HCT116 (cell line): ENCODE measurements around the gene RHOG. TPM values are rescaled to one million over a fixed set of nuclear protein-coding genes. Genes with fewer than 3 reads are reported as not detected.

Experiments used
- ATAC-seq: fragments of 200-7000 bp; cut with Tn5 transposase; 2 replicates; pipeline ENCODE4 v1.9.1; 2020; ENCODE audit warnings: mild to moderate bottlenecking, moderate library complexity
- BruUV-seq: library from RNA; stranded (reverse); fragments of 400-500 nt; replicated peaks from 2 replicates; lab custom pipeline; 2021; lab: Mats Ljungman, UMichigan
- CTCF ChIA-PET: fragments of 300-600 bp; sonication (Branson Sonifier 250); formaldehyde crosslinking; loops from one replicate; lab custom pipeline; 2021; ENCODE audit warnings: antibody characterized with exemption; lab: Charles Lee
- POLR2A ChIA-PET: fragments of 300-600, 350-600 bp; sonication (Branson Sonifier 250); formaldehyde crosslinking; loops from one replicate; lab custom pipeline; 2021; ENCODE audit warnings: antibody characterized with exemption; lab: Charles Lee
- RAD21 ChIA-PET, 2 experiments: fragments of 300-600 bp; sonication (Branson Sonifier 250); formaldehyde crosslinking; loops; one replicate each; lab custom pipeline; 2023; ENCODE audit warnings: low total read pairs in 2 of 2; ENCODE audit not compliant: uncharacterized antibody in 2 of 2, unreplicated experiment in 2 of 2, low non-redundant PET in 1 of 2; lab: Charles Lee
- DNase-seq: peaks from one replicate; pipeline ENCODE4 v3.0.0-alpha.2; 2010; ENCODE audit warnings: low read depth, low spot score
- H2AFZ ChIP-seq: fragments of 200-600 bp; shearing (Covaris generic), sonication (generic); 2 replicates; pipeline ENCODE4 v1.6.1; 2017; ENCODE audit warnings: low read depth, mixed run types, mixed read lengths, antibody characterized with exemption, low read length; ENCODE audit not compliant: poor library complexity, severe bottlenecking
- H3K27ac ChIP-seq: 2 replicates; pipeline ENCODE4 v1.5.1; 2012; ENCODE audit warnings: low read depth, low read length
- H3K27me3 ChIP-seq: fragments of 200-600 bp; sonication (generic); 2 replicates; pipeline ENCODE4 v1.6.1; 2016; ENCODE audit warnings: mixed run types, low read length, mixed read lengths; ENCODE audit not compliant: insufficient read depth
- H3K36me3 ChIP-seq, 2 experiments: fragments of 200-500 bp in 1 of 2; fragments of 200-600 bp in 1 of 2; sonication (Bioruptor generic) in 1 of 2; sonication (generic) in 1 of 2; 2 replicates each; pipeline versions ENCODE4 v1.5.1 to v1.6.1; 2014 to 2016; ENCODE audit warnings: low read length in 2 of 2, inconsistent platforms in 1 of 2, mixed read lengths in 1 of 2, mixed run types in 1 of 2; ENCODE audit not compliant: insufficient read depth in 2 of 2, control insufficient read depth in 1 of 2
- H3K4me1 ChIP-seq, 2 experiments: fragments of 200-600 bp in 1 of 2; sonication (generic) in 1 of 2; 2 replicates each; pipeline versions ENCODE4 v1.5.1 to v1.6.1; 2012 to 2017; ENCODE audit warnings: low read length in 2 of 2, inconsistent platforms in 1 of 2, mild to moderate bottlenecking in 1 of 2, mixed read lengths in 1 of 2, mixed run types in 1 of 2, moderate library complexity in 1 of 2; ENCODE audit not compliant: insufficient read depth in 2 of 2, control insufficient read depth in 1 of 2
- H3K4me2 ChIP-seq: fragments of 200-600 bp; sonication (generic); 2 replicates; pipeline ENCODE4 v1.6.1; 2017; ENCODE audit warnings: mixed run types, low read length, mixed read lengths
- H3K4me3 ChIP-seq, 2 experiments: fragments of 200-600 bp in 1 of 2; sonication (generic) in 1 of 2; replicated peaks in 1 of 2; 2 replicates each; pipeline ENCODE4 v1.5.1; 2011 to 2016; ENCODE audit warnings: low read length in 2 of 2, control low read depth in 1 of 2, low read depth in 1 of 2, mild to moderate bottlenecking in 1 of 2, mixed read lengths in 1 of 2, mixed run types in 1 of 2
- H3K79me2 ChIP-seq: fragments of 200-600 bp; sonication (generic); 2 replicates; pipeline ENCODE4 v1.6.1; 2017; ENCODE audit warnings: mild to moderate bottlenecking, mixed run types, low read length, moderate library complexity, mixed read lengths; ENCODE audit not compliant: insufficient read depth
- H3K9ac ChIP-seq: fragments of 200-600 bp; sonication (generic); 2 replicates; pipeline ENCODE4 v1.6.1; 2016; ENCODE audit warnings: low read length, mixed read lengths
- H3K9me2 ChIP-seq: fragments of 200-600 bp; sonication (generic), shearing (Covaris generic); 2 replicates; pipeline ENCODE4 v1.6.1; 2017; ENCODE audit warnings: mixed run types, mild to moderate bottlenecking, moderate library complexity; ENCODE audit not compliant: insufficient read depth
- H3K9me3 ChIP-seq, 2 experiments: fragments of 200-500 bp in 1 of 2; fragments of 200-600 bp in 1 of 2; sonication (Bioruptor generic) in 1 of 2; sonication (generic) in 1 of 2; 2 replicates each; pipeline ENCODE4 v1.6.1; 2014 to 2017; ENCODE audit warnings: low read length in 2 of 2, mixed read lengths in 2 of 2, inconsistent platforms in 1 of 2, low read depth in 1 of 2, mild to moderate bottlenecking in 1 of 2, mixed run types in 1 of 2, moderate library complexity in 1 of 2; ENCODE audit not compliant: control insufficient read depth in 1 of 2, insufficient read depth in 1 of 2
- H4K20me1 ChIP-seq: fragments of 200-600 bp; sonication (generic), shearing (Covaris generic); 2 replicates; pipeline ENCODE4 v1.6.1; 2017; ENCODE audit warnings: mixed run types, mild to moderate bottlenecking, moderate library complexity; ENCODE audit not compliant: insufficient read depth
- EGR1 ChIP-seq: IDR thresholded peaks from 2 replicates; pipeline ENCODE4 v1.6.1; 2012; ENCODE audit warnings: low read depth
- EZH2phosphoT487 ChIP-seq: fragments of 200-600 bp; IDR thresholded peaks from 2 replicates; pipeline ENCODE4 v1.6.1; 2018; ENCODE audit warnings: antibody characterized with exemption, borderline replicate concordance
- JUND ChIP-seq: IDR thresholded peaks from 2 replicates; pipeline ENCODE4 v1.6.1; 2012
- POLR2A ChIP-seq: IDR thresholded peaks from 2 replicates; pipeline ENCODE4 v1.7.0; 2011; ENCODE audit warnings: borderline replicate concordance; ENCODE audit not compliant: insufficient read depth, insufficient read length; ENCODE audit errors: extremely low read depth
- RAD21 ChIP-seq: IDR thresholded peaks from 2 replicates; pipeline ENCODE4 v1.6.1; 2012; ENCODE audit warnings: low read depth, mild to moderate bottlenecking
- TCF7L2 ChIP-seq: IDR thresholded peaks from 2 replicates; pipeline ENCODE4 v1.7.0; 2011; ENCODE audit warnings: borderline replicate concordance, inconsistent platforms; ENCODE audit not compliant: insufficient read depth, insufficient read length; ENCODE audit errors: extremely low read depth
- intact Hi-C: fragments of 100-400 bp; cut with micrococcal nuclease; formaldehyde crosslinking; loops from 2 replicates; pipeline ENCODE4 v1.10.0; 2022
- total RNA-seq: library from RNA; stranded (reverse); gene quantifications from one replicate; pipeline ENCODE4 v1.2.1, GENCODE V29; 2021; ENCODE audit not compliant: unreplicated experiment
- TF ChIP-seq, protein P1 (sequence below), 3 experiments: fragments of 200-600 bp in 1 of 3; sonication (generic) in 1 of 3; IDR thresholded peaks in 2 of 3; conservative IDR thresholded peaks in 1 of 3; 2 replicates each; pipeline ENCODE4 v1.5.1; 2012 to 2017; ENCODE audit warnings: low read depth in 2 of 3, low read length in 2 of 3, antibody characterized with exemption in 1 of 3, borderline replicate concordance in 1 of 3, control low read depth in 1 of 3, mild to moderate bottlenecking in 1 of 3, mixed read lengths in 1 of 3, mixed run types in 1 of 3, moderate library complexity in 1 of 3; ENCODE audit not compliant: insufficient read depth in 1 of 3

RHOG gene
- total RNA-seq, 1 experiment from 2014 or later, result 49.1 TPM

- Histone ChIP-seq H3K4me3 (no peak overlapping the region), H4K20me1 (no peaks in the 10 kb centered on the region), H3K36me3 (no peaks in the 10 kb centered on the region), H2AFZ (no peak overlapping the region), H3K27me3 (0 out of 2 replicates have a peak, but pooled peaks cover 3% of the 10 kb centered on the region), H3K27ac (no peak overlapping the region), H3K9me2 (no peaks in the 10 kb centered on the region), H3K79me2 (no peaks in the 10 kb centered on the region), H3K9ac (no peak overlapping the region), H3K4me2 (no peak overlapping the region), H3K4me1 (peaks cover 5 to 19% of the 10 kb centered on the region in 2 experiments), H3K9me3 (no peaks in the 10 kb centered on the region)
- POLR2A ChIA-PET, result interaction anchor here (1.2 kb wide), 1 partner anchor 224 kb away, joined by 8 read pairs; no protein-coding TSS in a partner anchor
- RAD21 ChIA-PET, result interaction anchor here (0.7 to 2.3 kb wide), 5 partner anchors 10 to 229 kb away, joined by 3 to 19 read pairs (median 5); no protein-coding TSS in a partner anchor
- BruUV-seq, result no TSS peak
- DNase-seq, result no peak
- no peak for TF ChIP-seq JUND
- TF ChIP-seq, protein P1, sequence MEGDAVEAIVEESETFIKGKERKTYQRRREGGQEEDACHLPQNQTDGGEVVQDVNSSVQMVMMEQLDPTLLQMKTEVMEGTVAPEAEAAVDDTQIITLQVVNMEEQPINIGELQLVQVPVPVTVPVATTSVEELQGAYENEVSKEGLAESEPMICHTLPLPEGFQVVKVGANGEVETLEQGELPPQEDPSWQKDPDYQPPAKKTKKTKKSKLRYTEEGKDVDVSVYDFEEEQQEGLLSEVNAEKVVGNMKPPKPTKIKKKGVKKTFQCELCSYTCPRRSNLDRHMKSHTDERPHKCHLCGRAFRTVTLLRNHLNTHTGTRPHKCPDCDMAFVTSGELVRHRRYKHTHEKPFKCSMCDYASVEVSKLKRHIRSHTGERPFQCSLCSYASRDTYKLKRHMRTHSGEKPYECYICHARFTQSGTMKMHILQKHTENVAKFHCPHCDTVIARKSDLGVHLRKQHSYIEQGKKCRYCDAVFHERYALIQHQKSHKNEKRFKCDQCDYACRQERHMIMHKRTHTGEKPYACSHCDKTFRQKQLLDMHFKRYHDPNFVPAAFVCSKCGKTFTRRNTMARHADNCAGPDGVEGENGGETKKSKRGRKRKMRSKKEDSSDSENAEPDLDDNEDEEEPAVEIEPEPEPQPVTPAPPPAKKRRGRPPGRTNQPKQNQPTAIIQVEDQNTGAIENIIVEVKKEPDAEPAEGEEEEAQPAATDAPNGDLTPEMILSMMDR (IDR thresholded peaks at IDR 0.05 in 2 of 3, conservative IDR thresholded peaks at IDR 0.05 in 1 of 3; ENCODE audit: borderline replicate concordance in 1 of 3, insufficient read depth in 1 of 3, low read depth in 2 of 3, low read length in 2 of 3), result peak; percentile 70 to 80 (median 77); a peak in 5 of 6 replicates
- TF ChIP-seq POLR2A, result no peak
- no peak for TF ChIP-seq TCF7L2
- no peak for TF ChIP-seq EZH2phosphoT487
- TF ChIP-seq EGR1, result no peak
- peak; percentile 77 for TF ChIP-seq RAD21
- CTCF ChIA-PET, result interaction anchor here (0.7 to 4.8 kb wide), 18 partner anchors 8 to 690 kb away, joined by 3 to 152 read pairs (median 5); partner anchors contain the start of gene RHOG
- intact Hi-C loops, result loop anchor here (1.0 kb wide), 1 partner anchor 223 kb away; no protein-coding TSS in a partner anchor
- peak; percentile 91 for ATAC-seq
These were observed 8.6 kb upstream of the RHOG start for GRCh38 chr11:3849297-3849874.
